ENCODE results near the gene NETO2. TPM values are rescaled to one million over a fixed set of nuclear protein-coding genes. Genes with fewer than 3 reads are reported as not detected.
A peak's percentile ranks its signal among the peaks of the same experiment; 100 is the strongest.

Gene NETO2
- total and polyA plus RNA-seq, 2 of the 13 experiments (the other 11 are each of a cell fraction or from before 2014, with no cell fraction given) = 8.2 to 13.5 TPM

- TF ChIP-seq TEF (CRISPR knock-in tag; IDR thresholded peaks at IDR 0.05) (no peak), GATAD2A (CRISPR knock-in tag; IDR thresholded peaks at IDR 0.05) (0 out of 2 replicates have a peak, but pooled peaks have one; percentile 29), ZMYM4 (CRISPR knock-in tag; IDR thresholded peaks at IDR 0.05) (no peak), ZNF331 (CRISPR knock-in tag; IDR thresholded peaks at IDR 0.05) (no peak), ZNF12 (CRISPR knock-in tag; IDR thresholded peaks at IDR 0.05) (no peak), NFAT5 (CRISPR knock-in tag; IDR thresholded peaks at IDR 0.05) (no peak), RBM39 (IDR thresholded peaks at IDR 0.05; ENCODE audit: low read depth, low read length, poor library complexity, severe bottlenecking) (no peak), RARA (CRISPR knock-in tag; IDR thresholded peaks at IDR 0.05) (peak; percentile 62), ZNF318 (CRISPR knock-in tag; IDR thresholded peaks at IDR 0.05) (no peak), ZNF879 (CRISPR knock-in tag; IDR thresholded peaks at IDR 0.05) (no peak), HNF4A (CRISPR knock-in tag; IDR thresholded peaks at IDR 0.05) (peak; percentile 70), ZSCAN31 (CRISPR knock-in tag; IDR thresholded peaks at IDR 0.05; ENCODE audit: low read depth) (no peak), ZMAT5 (CRISPR knock-in tag; IDR thresholded peaks at IDR 0.05; ENCODE audit: borderline replicate concordance, low read depth) (no peak), SIX4 (CRISPR knock-in tag; IDR thresholded peaks at IDR 0.05) (no peak), RXRB (CRISPR knock-in tag; IDR thresholded peaks at IDR 0.05; ENCODE audit: borderline replicate concordance) (0 out of 2 replicates have a peak, but pooled peaks have one; percentile 9)
These were observed 89.8 kb downstream of the NETO2 start (continued) for GRCh38 chr16:47053895-47054294.

Measured in HepG2 (cell line).